Gastrocnemius medialis (tissue), 4 donors: ENCODE data around the gene RALBP1. TPM values are rescaled to one million over a fixed set of nuclear protein-coding genes. Genes with fewer than 3 reads are reported as not detected.
"Not testable (repeated sequence)": the region's sequence is repeated elsewhere in the genome, so short reads cannot be mapped to it uniquely, and the experiment has no call there.

Experiments
- ATAC-seq, 2 donors: fragments of 150-250 bp; one replicate each; pipeline ENCODE4 v1.9.1; 2016
- DNase-seq, 2 donors: peaks; one replicate each; pipeline ENCODE4 v3.0.0-alpha.2; 2019
- H3K27ac ChIP-seq, 4 donors: fragments of 200-600 bp; sonication (generic); 1 replicate in 1 of 4; 2 replicates in 3 of 4; pipeline ENCODE4 v1.5.1; 2016 to 2018; ENCODE audit warnings: mild to moderate bottlenecking in 2 of 4, moderate library complexity in 1 of 4
- H3K27me3 ChIP-seq, 3 donors: fragments of 200-600 bp; sonication (generic) in 2 of 3; 1 replicate in 1 of 3; 2 replicates in 2 of 3; pipeline versions ENCODE4 v1.5.1 to v1.6.0; 2016 to 2019; ENCODE audit warnings: mild to moderate bottlenecking in 1 of 3, moderate library complexity in 1 of 3
- H3K36me3 ChIP-seq, 2 donors: fragments of 200-600 bp; sonication (generic) in 1 of 2; one replicate each; pipeline ENCODE4 v1.5.1; 2017 to 2018
- H3K4me1 ChIP-seq, 2 donors: fragments of 200-600 bp; sonication (generic) in 1 of 2; one replicate each; pipeline ENCODE4 v1.5.1; 2016 to 2017; ENCODE audit warnings: mild to moderate bottlenecking in 2 of 2
- H3K4me3 ChIP-seq, 4 donors: fragments of 200-600 bp; sonication (generic) in 3 of 4; 1 replicate in 1 of 4; 2 replicates in 3 of 4; pipeline ENCODE4 v1.5.1; 2016 to 2019; ENCODE audit warnings: mild to moderate bottlenecking in 2 of 4
- H3K9me3 ChIP-seq, 3 donors: fragments of 200-600 bp; sonication (generic) in 2 of 3; 1 replicate in 1 of 3; 2 replicates in 2 of 3; pipeline ENCODE4 v1.5.1; 2016 to 2019
- POLR2A ChIP-seq, 2 donors: fragments of 450-650 bp; IDR thresholded peaks; one replicate each; pipeline ENCODE4 v1.6.1; 2017; ENCODE audit warnings: antibody characterized with exemption in 2 of 2, mild to moderate bottlenecking in 2 of 2, moderate library complexity in 2 of 2
- in situ Hi-C, 4 donors: fragments of 200-750 bp; cut with MboI; loops; one replicate each; pipeline versions ENCODE4 v1.15.0 to v1.8.0; 2017; ENCODE audit warnings: low sequenced_read_pairs in 4 of 4
- intact Hi-C: fragments of 100-400 bp; cut with DNase I; formaldehyde crosslinking; loops from one replicate; pipeline ENCODE4 v1.15.1; 2023; ENCODE audit warnings: low total_unique reads
- total RNA-seq, 4 donors: library from RNA; depleted of rRNA; stranded (reverse); fragments of >200 nt; gene quantifications; one replicate each; pipeline versions ENCODE4 v1.1.0 to v1.2.3, GENCODE V29; 2016
- TF ChIP-seq, protein P1 (sequence below), 5 experiments: fragments of 450-650 bp in 3 of 5; fragments of 200-600 bp in 2 of 5; sonication (generic) in 2 of 5; IDR thresholded peaks in 4 of 5; conservative IDR thresholded peaks in 1 of 5; 1 replicate in 4 of 5; 2 replicates in 1 of 5; pipeline ENCODE4 v1.5.1; 2016 to 2019; ENCODE audit warnings: antibody characterized with exemption in 5 of 5, mild to moderate bottlenecking in 3 of 5, moderate library complexity in 3 of 5

Gene RALBP1
- total RNA-seq, 4 donors from 2014 or later, result 41.5 to 108 (median 78.1) TPM

DNA sequence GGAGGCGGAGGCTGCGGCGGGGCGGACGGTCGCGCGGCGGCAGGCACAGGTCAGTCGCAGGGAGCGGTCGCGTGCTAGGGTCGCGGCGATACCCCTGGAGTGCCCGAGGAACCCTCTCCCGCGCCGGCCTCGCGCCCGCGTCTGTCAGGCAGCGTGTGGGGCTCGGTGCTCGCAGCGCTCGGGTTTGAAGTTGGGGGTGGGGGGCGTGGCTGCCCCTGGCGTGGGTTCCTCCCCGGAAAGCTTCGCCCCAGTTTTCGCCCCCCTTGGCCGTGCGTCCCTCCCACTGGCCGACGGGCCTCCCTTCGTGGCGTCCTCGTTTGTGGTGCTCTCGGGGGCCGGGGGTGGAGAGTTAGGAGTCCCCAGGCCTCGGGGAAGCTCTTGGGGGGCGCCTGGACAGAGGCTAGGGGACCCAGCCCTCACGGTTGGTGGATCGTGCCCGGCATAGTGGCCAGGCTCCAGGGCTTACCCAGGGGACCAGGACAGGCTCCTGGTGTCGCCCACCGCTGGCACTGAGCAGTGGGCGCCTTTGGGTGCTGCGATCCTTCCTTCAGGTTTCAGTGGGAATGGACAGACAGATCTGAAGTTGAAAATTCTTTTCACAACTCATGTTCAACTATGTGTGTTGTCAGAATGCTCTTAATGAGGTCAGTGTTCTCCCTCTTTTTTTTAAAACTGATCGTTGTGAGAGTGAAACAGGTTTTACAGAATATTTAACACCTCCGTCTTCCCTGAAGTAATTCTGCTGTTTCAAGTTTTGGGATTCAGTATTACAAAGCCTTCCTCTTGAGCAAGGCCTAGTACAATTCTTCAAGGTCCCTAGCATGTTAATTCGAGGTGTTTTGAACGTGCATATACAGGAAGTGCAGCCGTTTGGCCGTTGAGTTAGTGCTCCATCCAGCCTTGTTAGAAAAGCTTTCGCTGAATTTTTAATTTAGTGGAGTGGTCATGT lies 604 bp downstream of the RALBP1 start:
- intact Hi-C loops (loop anchor here (1.0 to 10.0 kb wide), 4 partner anchors 41 to 439 kb away; partner anchors contain the start of genes PPP4R1, TWSG1 and VAPA), in situ Hi-C loops (no loop called here)
- ATAC-seq, result peak; percentile 5 to 8
- H3K9me3 ChIP-seq, result no peaks in the 10 kb centered on the region
- no peaks in the 10 kb centered on the region for H3K27me3 ChIP-seq
- no peak for TF ChIP-seq POLR2A (IDR thresholded peaks at IDR 0.05)
- TF ChIP-seq, protein P1, sequence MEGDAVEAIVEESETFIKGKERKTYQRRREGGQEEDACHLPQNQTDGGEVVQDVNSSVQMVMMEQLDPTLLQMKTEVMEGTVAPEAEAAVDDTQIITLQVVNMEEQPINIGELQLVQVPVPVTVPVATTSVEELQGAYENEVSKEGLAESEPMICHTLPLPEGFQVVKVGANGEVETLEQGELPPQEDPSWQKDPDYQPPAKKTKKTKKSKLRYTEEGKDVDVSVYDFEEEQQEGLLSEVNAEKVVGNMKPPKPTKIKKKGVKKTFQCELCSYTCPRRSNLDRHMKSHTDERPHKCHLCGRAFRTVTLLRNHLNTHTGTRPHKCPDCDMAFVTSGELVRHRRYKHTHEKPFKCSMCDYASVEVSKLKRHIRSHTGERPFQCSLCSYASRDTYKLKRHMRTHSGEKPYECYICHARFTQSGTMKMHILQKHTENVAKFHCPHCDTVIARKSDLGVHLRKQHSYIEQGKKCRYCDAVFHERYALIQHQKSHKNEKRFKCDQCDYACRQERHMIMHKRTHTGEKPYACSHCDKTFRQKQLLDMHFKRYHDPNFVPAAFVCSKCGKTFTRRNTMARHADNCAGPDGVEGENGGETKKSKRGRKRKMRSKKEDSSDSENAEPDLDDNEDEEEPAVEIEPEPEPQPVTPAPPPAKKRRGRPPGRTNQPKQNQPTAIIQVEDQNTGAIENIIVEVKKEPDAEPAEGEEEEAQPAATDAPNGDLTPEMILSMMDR (IDR thresholded peaks at IDR 0.05 in 4 of 5, conservative IDR thresholded peaks at IDR 0.05 in 1 of 5), result no peak
- peak overlapping the region; percentile 72 to 93 (median 81) for H3K4me3 ChIP-seq
- peak overlapping the region; percentile 83 to 98 (median 91) for H3K27ac ChIP-seq
- peaks cover 0 to 6% of the 10 kb centered on the region in 2 donors for H3K36me3 ChIP-seq
- DNase-seq, result peak in 1 of 2 donors; percentile 3
- H3K4me1 ChIP-seq, result peaks cover 13 to 21% of the 10 kb centered on the region in 2 donors

DNA sequence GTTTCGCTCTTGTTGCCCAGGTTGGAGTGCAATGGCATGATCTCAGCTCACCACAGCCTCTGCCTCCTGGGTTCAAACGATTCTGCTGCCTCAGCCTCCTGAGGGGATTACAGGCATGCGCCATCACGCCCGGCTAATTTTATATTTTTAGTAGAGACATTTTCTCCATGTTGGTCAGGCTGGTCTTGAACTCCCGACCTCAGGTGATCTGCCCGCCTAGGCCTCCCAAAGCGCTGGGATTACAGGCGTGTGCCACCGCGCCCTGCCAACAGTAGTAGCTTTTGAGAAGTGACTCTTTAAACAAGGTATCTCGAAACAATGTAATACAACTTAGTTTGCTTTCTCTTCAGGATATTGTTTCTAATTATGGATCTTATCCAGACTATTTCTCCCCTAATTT lies 1.6 kb downstream of the RALBP1 start:
- intact Hi-C loops, result loop anchor here (5.0 to 10.0 kb wide), 2 partner anchors 135 to 438 kb away; partner anchors contain the start of genes PPP4R1 and VAPA
- H3K36me3 ChIP-seq, in situ Hi-C loops, DNase-seq, H3K9me3 ChIP-seq, H3K27me3 ChIP-seq, ATAC-seq: not testable (repeated sequence)
- H3K4me3 ChIP-seq, result peak overlapping the region in 2 of 4 donors; percentile 2 to 93
- H3K4me1 ChIP-seq, result peaks cover 13 to 21% of the 10 kb centered on the region in 2 donors
- H3K27ac ChIP-seq, result peak overlapping the region in 2 of 4 donors; percentile 87 to 98

DNA sequence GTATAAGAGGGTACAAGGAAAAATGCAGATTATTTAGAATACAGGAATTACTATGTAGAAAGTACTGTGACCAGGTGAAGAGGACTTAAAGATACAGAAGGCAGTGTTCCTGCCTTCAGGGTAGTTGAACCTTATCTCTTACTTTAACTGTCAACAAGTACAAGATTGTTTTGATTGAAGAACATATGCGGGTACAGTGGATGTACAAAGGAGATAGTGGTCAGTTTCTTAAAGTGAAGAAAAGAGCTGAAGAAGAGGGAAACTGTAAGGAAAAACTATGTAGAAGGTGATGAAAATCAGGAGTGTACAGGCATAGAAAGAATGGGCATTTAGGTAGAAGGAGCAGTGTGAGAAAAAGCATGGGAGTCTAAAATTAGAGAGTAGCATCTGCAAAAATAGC lies 2.2 kb downstream of the RALBP1 start:
- DNase-seq (no peak), ATAC-seq (no peak)
- TF ChIP-seq POLR2A (IDR thresholded peaks at IDR 0.05), result no peak
- TF ChIP-seq, protein P1 (IDR thresholded peaks at IDR 0.05 in 4 of 5, conservative IDR thresholded peaks at IDR 0.05 in 1 of 5), result no peak
- Histone ChIP-seq H3K4me3 (no peak overlapping the region), H3K4me1 (peaks cover 13 to 21% of the 10 kb centered on the region in 2 donors), H3K36me3 (peaks cover 0 to 6% of the 10 kb centered on the region in 2 donors), H3K27ac (no peak overlapping the region), H3K9me3 (no peaks in the 10 kb centered on the region), H3K27me3 (no peaks in the 10 kb centered on the region)
- in situ Hi-C loops (no loop called here), intact Hi-C loops (loop anchor here (5.0 to 10.0 kb wide), 2 partner anchors 135 to 437 kb away; partner anchors contain the start of genes PPP4R1 and VAPA)

DNA sequence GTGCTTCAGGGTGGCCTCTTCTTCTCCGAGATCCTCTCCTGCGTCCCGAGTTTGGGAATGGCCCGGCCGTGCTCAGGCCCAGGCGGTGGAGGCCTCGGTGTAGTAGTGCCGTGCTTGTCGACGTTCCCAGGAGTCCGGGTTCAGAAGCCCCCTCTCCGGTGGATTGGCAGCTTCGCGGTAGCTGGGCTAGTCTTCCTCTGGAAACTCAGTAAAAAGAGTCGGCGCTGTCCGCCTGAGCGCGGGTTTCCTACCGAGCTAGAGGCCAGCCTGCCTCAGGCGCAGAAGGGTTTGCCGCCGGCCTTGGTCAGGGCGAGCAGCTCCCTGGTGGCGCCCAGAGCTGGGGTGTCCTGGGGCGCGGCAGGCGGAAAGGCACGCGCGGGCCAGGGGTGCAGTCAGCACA lies 3.2 kb downstream of the RALBP1 start:
- no peaks in the 10 kb centered on the region for H3K27me3 ChIP-seq
- H3K27ac ChIP-seq, result no peak overlapping the region
- peaks cover 17 to 27% of the 10 kb centered on the region in 2 donors for H3K4me1 ChIP-seq
- TF ChIP-seq, protein P1 (IDR thresholded peaks at IDR 0.05 in 4 of 5, conservative IDR thresholded peaks at IDR 0.05 in 1 of 5), result no peak
- no peak for TF ChIP-seq POLR2A (IDR thresholded peaks at IDR 0.05)
- no peaks in the 10 kb centered on the region for H3K9me3 ChIP-seq
- H3K4me3 ChIP-seq, result no peak overlapping the region
- ATAC-seq (no peak), DNase-seq (no peak)
- H3K36me3 ChIP-seq, result peaks cover 0 to 6% of the 10 kb centered on the region in 2 donors
- intact Hi-C loops, result loop anchor here (5.0 to 10.0 kb wide), 2 partner anchors 134 to 436 kb away; partner anchors contain the start of genes PPP4R1 and VAPA
- in situ Hi-C loops, result no loop called here

DNA sequence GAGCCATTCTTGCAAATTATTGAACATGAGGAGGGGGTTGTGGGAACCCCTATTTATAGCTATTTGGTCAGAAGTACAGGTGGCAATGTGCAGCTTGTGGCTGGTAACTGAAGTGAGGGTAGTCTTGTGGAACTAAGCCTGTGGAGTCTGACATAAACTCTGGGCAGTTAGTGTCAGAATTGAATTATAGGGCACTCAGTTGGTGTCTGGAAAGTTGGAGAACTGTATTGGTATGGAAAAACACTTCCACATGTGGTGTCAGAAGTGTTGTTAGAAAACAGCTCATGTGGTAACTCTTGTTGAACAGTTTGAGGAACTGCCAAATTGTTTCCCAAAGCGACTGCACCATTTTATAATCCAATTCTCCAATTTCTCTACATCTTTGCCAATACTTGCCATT lies 7.5 kb downstream of the RALBP1 start:
- Histone ChIP-seq H3K9me3 (no peaks in the 10 kb centered on the region), H3K27ac (no peak overlapping the region), H3K4me3 (no peak overlapping the region), H3K27me3 (no peaks in the 10 kb centered on the region), H3K4me1 (peaks cover 5 to 7% of the 10 kb centered on the region in 2 donors), H3K36me3 (peaks cover 0 to 6% of the 10 kb centered on the region in 2 donors)
- no peak for DNase-seq
- TF ChIP-seq, protein P1 (IDR thresholded peaks at IDR 0.05 in 4 of 5, conservative IDR thresholded peaks at IDR 0.05 in 1 of 5), result no peak
- TF ChIP-seq POLR2A (IDR thresholded peaks at IDR 0.05), result no peak
- in situ Hi-C loops (no loop called here), intact Hi-C loops (no loop called here)
- no peak for ATAC-seq
